ENCODE results near the gene TMEM271. TPM values are rescaled to one million over a fixed set of nuclear protein-coding genes. Genes with fewer than 3 reads are reported as not detected.

TMEM271 gene
- total RNA-seq, 2 experiments from 2014 or later, result not detected

- intact Hi-C loops (cut with micrococcal nuclease), result no loop called here
- Mint-ChIP-seq H3K27ac (no peak overlapping the region), H3K36me3 (ENCODE audit: low read depth) (no peaks in the 10 kb centered on the region), H3K4me1 (ENCODE audit: low read depth) (peaks cover 4% of the 10 kb centered on the region), H3K9me3 (no peaks in the 10 kb centered on the region), H3K27me3 (peaks cover 59% of the 10 kb centered on the region), H3K4me3 (no peak overlapping the region)
- POLR2A ChIA-PET, result no interaction called here
- CTCF ChIA-PET, result no interaction called here
- ATAC-seq, result no peak
- no peak for DNase-seq
- no peak for TF ChIP-seq CTCF (IDR thresholded peaks at IDR 0.05)
These were observed 1.5 kb downstream of the TMEM271 start for GRCh38 chr4:574346-575161.

GRCh38 chr4:573122-573892 lies 2.8 kb downstream of the TMEM271 start:
- H3K9me3 Mint-ChIP-seq, result no peaks in the 10 kb centered on the region
- intact Hi-C loops (cut with micrococcal nuclease), result no loop called here
- ATAC-seq (no peak), DNase-seq (no peak)
- no peaks in the 10 kb centered on the region for H3K36me3 Mint-ChIP-seq (ENCODE audit: low read depth)
- TF ChIP-seq CTCF (IDR thresholded peaks at IDR 0.05), result no peak
- peaks cover 4% of the 10 kb centered on the region for H3K4me1 Mint-ChIP-seq (ENCODE audit: low read depth)
- H3K4me3 Mint-ChIP-seq, result no peak overlapping the region
- ChIA-PET CTCF (no interaction called here), POLR2A (no interaction called here)
- peaks cover 51% of the 10 kb centered on the region for H3K27me3 Mint-ChIP-seq
- H3K27ac Mint-ChIP-seq, result no peak overlapping the region

GRCh38 chr4:572594-572993 lies 3.5 kb downstream of the TMEM271 start:
- H3K9me3 Mint-ChIP-seq, result no peaks in the 10 kb centered on the region
- H3K4me1 Mint-ChIP-seq (ENCODE audit: low read depth), result peaks cover 4% of the 10 kb centered on the region
- H3K27ac Mint-ChIP-seq, result no peak overlapping the region
- peaks cover 48% of the 10 kb centered on the region for H3K27me3 Mint-ChIP-seq
- ChIA-PET POLR2A (no interaction called here), CTCF (no interaction called here)
- ATAC-seq (no peak), DNase-seq (no peak)
- intact Hi-C loops (cut with micrococcal nuclease), result no loop called here
- no peak overlapping the region for H3K4me3 Mint-ChIP-seq
- no peak for TF ChIP-seq CTCF (IDR thresholded peaks at IDR 0.05)
- no peaks in the 10 kb centered on the region for H3K36me3 Mint-ChIP-seq (ENCODE audit: low read depth)

GRCh38 chr4:571838-572572 lies 4.1 kb downstream of the TMEM271 start:
- intact Hi-C loops (cut with micrococcal nuclease), result no loop called here
- TF ChIP-seq CTCF (IDR thresholded peaks at IDR 0.05), result no peak
- no peak for ATAC-seq
- Mint-ChIP-seq H3K4me3 (no peak overlapping the region), H3K36me3 (ENCODE audit: low read depth) (no peaks in the 10 kb centered on the region), H3K27ac (no peak overlapping the region), H3K9me3 (no peaks in the 10 kb centered on the region), H3K27me3 (peaks cover 44% of the 10 kb centered on the region), H3K4me1 (ENCODE audit: low read depth) (peaks cover 2% of the 10 kb centered on the region)
- no peak for DNase-seq
- ChIA-PET POLR2A (interaction anchor here (0.7 kb wide), 1 partner anchor 445 kb away, joined by 3 read pairs; no protein-coding TSS in a partner anchor), CTCF (no interaction called here)
